ENCODE data around the gene LRRC46. TPM values are rescaled to one million over a fixed set of nuclear protein-coding genes. Genes with fewer than 3 reads are reported as not detected.

Gene LRRC46
- total and polyA plus RNA-seq, 2 of the 13 experiments (the other 11 are each of a cell fraction or from before 2014, with no cell fraction given): 0.09 TPM

DNA sequence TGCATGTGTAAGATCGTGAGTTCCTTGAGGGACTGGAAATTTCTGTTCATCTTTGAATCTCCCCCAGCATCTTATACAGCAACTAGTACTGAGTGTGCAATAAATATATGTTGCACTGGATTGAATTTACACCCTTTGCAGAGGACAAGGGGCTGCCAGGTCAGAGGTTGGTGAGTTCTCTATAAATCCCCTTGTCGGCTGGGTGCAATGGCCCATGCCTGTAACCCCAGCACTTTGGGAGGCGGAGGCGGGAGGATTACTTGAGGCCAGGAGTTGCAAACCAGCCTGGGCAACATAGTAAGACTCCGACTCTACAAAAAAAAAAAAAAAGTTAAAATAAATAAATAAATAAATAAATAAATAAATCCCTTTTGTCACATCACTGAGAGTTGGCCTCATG lies 28.9 kb downstream of the LRRC46 start:
- intact Hi-C loops (cut with micrococcal nuclease; ENCODE audit: unreplicated experiment) (no loop called here), in situ Hi-C loops (cut with HindIII; ENCODE audit: extremely low pct_ligation_motif_present, low pct_unique_long_range_greater_than_20kb) (no loop called here)
- FAIRE-seq (no peak), DNase-seq (ENCODE audit: low spot score) (no peak), ATAC-seq (no peak)
- no peak overlapping the region for H3K27ac ChIP-seq (ENCODE audit: extremely low read length, insufficient read depth, low read length)
- no peak overlapping the region for H2AFZ ChIP-seq (ENCODE audit: low read length)
- no peaks in the 10 kb centered on the region for H3K79me2 ChIP-seq (ENCODE audit: insufficient read depth, low read length)
- no peak overlapping the region for H3K4me3 ChIP-seq (replicated peaks in 1 of 3; ENCODE audit: insufficient read depth in 1 of 3, low read depth in 2 of 3, low read length in 3 of 3)
- H3K4me2 ChIP-seq (ENCODE audit: low read depth, low read length): no peak overlapping the region
- no TSS peak for BruUV-seq (replicated peaks)
- ChIA-PET POLR2A (interaction anchor here (1.2 kb wide), 2 partner anchors 29 to 35 kb away, joined by 3 read pairs; partner anchors contain the start of genes LRRC46, MRPL10 and SP2), CTCF (ENCODE audit: low intra/inter-chr PET ratio, low total read pairs) (no interaction called here)
- H4K20me1 ChIP-seq (ENCODE audit: insufficient read depth, low read length): no peaks in the 10 kb centered on the region
- 47% methylated on average over 5 of the region's 5 CpGs for WGBS (ENCODE audit: low lambda C conversion rate)
- H3K9me3 ChIP-seq (ENCODE audit: low read length): no peaks in the 10 kb centered on the region
- H3K27me3 ChIP-seq (ENCODE audit: control insufficient read depth in 1 of 2, insufficient read depth in 2 of 2, low read length in 2 of 2): peaks cover 2 to 30% of the 10 kb centered on the region in 2 experiments
- H3K36me3 ChIP-seq (replicated peaks in 1 of 2; ENCODE audit: control insufficient read depth in 1 of 2, insufficient read depth in 2 of 2, low read length in 2 of 2): no peaks in the 10 kb centered on the region
- peaks cover 16% of the 10 kb centered on the region for H3K4me1 ChIP-seq (ENCODE audit: insufficient read depth, low read length)
- no peak overlapping the region for H3K9ac ChIP-seq (ENCODE audit: insufficient read depth, low read depth, low read length)
- TF ChIP-seq JUNB (CRISPR knock-in tag; IDR thresholded peaks at IDR 0.05; ENCODE audit: borderline replicate concordance) (no peak), ZNF17 (CRISPR knock-in tag; IDR thresholded peaks at IDR 0.05) (no peak), KLF6 (CRISPR knock-in tag; IDR thresholded peaks at IDR 0.05) (no peak), ZBTB25 (CRISPR knock-in tag; IDR thresholded peaks at IDR 0.05) (no peak), POLR2A (IDR thresholded peaks at IDR 0.05; ENCODE audit: insufficient read depth in 1 of 2, low read depth in 2 of 2, low read length in 2 of 2) (no peak), ZBTB7B (CRISPR knock-in tag; IDR thresholded peaks at IDR 0.05) (no peak), E2F5 (CRISPR knock-in tag; conservative IDR thresholded peaks at IDR 0.05) (no peak), RNF2 (conservative IDR thresholded peaks at IDR 0.05; ENCODE audit: low read depth) (no peak), SIX4 (CRISPR knock-in tag; IDR thresholded peaks at IDR 0.05) (no peak), JUN (CRISPR knock-in tag; IDR thresholded peaks at IDR 0.05) (no peak)
- TF ChIP-seq, protein P1, sequence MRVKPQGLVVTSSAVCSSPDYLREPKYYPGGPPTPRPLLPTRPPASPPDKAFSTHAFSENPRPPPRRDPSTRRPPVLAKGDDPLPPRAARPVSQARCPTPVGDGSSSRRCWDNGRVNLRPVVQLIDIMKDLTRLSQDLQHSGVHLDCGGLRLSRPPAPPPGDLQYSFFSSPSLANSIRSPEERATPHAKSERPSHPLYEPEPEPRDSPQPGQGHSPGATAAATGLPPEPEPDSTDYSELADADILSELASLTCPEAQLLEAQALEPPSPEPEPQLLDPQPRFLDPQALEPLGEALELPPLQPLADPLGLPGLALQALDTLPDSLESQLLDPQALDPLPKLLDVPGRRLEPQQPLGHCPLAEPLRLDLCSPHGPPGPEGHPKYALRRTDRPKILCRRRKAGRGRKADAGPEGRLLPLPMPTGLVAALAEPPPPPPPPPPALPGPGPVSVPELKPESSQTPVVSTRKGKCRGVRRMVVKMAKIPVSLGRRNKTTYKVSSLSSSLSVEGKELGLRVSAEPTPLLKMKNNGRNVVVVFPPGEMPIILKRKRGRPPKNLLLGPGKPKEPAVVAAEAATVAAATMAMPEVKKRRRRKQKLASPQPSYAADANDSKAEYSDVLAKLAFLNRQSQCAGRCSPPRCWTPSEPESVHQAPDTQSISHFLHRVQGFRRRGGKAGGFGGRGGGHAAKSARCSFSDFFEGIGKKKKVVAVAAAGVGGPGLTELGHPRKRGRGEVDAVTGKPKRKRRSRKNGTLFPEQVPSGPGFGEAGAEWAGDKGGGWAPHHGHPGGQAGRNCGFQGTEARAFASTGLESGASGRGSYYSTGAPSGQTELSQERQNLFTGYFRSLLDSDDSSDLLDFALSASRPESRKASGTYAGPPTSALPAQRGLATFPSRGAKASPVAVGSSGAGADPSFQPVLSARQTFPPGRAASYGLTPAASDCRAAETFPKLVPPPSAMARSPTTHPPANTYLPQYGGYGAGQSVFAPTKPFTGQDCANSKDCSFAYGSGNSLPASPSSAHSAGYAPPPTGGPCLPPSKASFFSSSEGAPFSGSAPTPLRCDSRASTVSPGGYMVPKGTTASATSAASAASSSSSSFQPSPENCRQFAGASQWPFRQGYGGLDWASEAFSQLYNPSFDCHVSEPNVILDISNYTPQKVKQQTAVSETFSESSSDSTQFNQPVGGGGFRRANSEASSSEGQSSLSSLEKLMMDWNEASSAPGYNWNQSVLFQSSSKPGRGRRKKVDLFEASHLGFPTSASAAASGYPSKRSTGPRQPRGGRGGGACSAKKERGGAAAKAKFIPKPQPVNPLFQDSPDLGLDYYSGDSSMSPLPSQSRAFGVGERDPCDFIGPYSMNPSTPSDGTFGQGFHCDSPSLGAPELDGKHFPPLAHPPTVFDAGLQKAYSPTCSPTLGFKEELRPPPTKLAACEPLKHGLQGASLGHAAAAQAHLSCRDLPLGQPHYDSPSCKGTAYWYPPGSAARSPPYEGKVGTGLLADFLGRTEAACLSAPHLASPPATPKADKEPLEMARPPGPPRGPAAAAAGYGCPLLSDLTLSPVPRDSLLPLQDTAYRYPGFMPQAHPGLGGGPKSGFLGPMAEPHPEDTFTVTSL (CRISPR knock-in tag; IDR thresholded peaks at IDR 0.05; ENCODE audit: borderline replicate concordance): no peak
- TF ChIP-seq, protein P2, sequence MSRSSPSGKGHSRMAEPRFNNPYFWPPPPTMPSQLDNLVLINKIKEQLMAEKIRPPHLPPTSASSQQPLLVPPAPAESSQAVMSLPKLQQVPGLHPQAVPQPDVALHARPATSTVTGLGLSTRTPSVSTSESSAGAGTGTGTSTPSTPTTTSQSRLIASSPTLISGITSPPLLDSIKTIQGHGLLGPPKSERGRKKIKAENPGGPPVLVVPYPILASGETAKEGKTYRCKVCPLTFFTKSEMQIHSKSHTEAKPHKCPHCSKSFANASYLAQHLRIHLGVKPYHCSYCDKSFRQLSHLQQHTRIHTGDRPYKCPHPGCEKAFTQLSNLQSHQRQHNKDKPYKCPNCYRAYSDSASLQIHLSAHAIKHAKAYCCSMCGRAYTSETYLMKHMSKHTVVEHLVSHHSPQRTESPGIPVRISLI (CRISPR knock-in tag; IDR thresholded peaks at IDR 0.05; ENCODE audit: borderline replicate concordance): no peak
- TF ChIP-seq, protein P3, sequence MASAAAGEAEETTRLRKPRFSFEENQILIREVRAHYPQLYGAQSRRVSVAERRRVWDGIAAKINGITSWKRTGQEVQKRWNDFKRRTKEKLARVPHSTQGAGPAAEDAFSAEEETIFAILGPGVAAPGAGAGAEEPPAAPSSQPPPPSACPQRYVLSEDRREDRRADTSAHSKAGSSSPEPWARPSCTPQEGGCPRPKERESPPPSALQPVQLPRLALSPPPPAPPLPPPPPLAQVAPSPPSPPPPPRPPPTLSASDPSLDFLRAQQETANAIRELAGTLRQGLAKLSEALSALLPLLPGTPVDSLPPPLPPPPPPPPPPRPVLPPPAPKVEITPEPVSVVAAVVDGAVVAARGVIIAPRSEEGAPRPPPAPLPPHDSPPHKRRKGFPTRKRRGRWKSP (CRISPR knock-in tag; IDR thresholded peaks at IDR 0.05): no peak
- TF ChIP-seq, protein P4, sequence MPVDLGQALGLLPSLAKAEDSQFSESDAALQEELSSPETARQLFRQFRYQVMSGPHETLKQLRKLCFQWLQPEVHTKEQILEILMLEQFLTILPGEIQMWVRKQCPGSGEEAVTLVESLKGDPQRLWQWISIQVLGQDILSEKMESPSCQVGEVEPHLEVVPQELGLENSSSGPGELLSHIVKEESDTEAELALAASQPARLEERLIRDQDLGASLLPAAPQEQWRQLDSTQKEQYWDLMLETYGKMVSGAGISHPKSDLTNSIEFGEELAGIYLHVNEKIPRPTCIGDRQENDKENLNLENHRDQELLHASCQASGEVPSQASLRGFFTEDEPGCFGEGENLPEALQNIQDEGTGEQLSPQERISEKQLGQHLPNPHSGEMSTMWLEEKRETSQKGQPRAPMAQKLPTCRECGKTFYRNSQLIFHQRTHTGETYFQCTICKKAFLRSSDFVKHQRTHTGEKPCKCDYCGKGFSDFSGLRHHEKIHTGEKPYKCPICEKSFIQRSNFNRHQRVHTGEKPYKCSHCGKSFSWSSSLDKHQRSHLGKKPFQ (CRISPR knock-in tag; IDR thresholded peaks at IDR 0.05; ENCODE audit: insufficient replicate concordance): no peak

Data from HepG2 (cell line).